Stimulated activated CD4-positive, alpha-beta T cell treated with anti-CD3 and anti-CD28 coated beads, TNF-alpha, amount 100 ng/mL, for 1 hour (primary cell): ENCODE data around the gene ZDHHC22.

Experiments
- DNase-seq, 3 donors: peaks; one replicate each; pipeline ENCODE4 v3.0.0-alpha.2; 2020; ENCODE audit warnings: low read depth in 3 of 3, low spot score in 1 of 3

The ZDHHC22 gene

GRCh38 chr14:77131206-77131605 lies 10.4 kb downstream of the ZDHHC22 start:
- DNase-seq: no peak

- no peak for DNase-seq
These were observed 11.2 kb downstream of the ZDHHC22 start for GRCh38 chr14:77130386-77130785.

- no peak for DNase-seq
These were observed 13.1 kb downstream of the ZDHHC22 start for GRCh38 chr14:77128414-77128891.

- no peak for DNase-seq
These were observed 15.1 kb downstream of the ZDHHC22 start for GRCh38 chr14:77126461-77126990.

GRCh38 chr14:77125823-77126325 lies 15.7 kb downstream of the ZDHHC22 start:
- DNase-seq: no peak

GRCh38 chr14:77125281-77125801 lies 16.2 kb downstream of the ZDHHC22 start:
- no peak for DNase-seq

- peak in 2 of 3 donors; percentile 39 to 54 for DNase-seq
These were observed 17.0 kb downstream of the ZDHHC22 start for GRCh38 chr14:77124345-77125280.

GRCh38 chr14:77123381-77124325 lies 17.9 kb downstream of the ZDHHC22 start:
- no peak for DNase-seq

GRCh38 chr14:77122526-77123125 lies 19.0 kb downstream of the ZDHHC22 start:
- no peak for DNase-seq

- DNase-seq: peak in 1 of 3 donors; percentile 24
These were observed 20.5 kb downstream of the ZDHHC22 start for GRCh38 chr14:77120771-77121743.

- DNase-seq: no peak
These were observed 21.7 kb downstream of the ZDHHC22 start for GRCh38 chr14:77119851-77120250.

- DNase-seq: no peak
These were observed 25.3 kb downstream of the ZDHHC22 start for GRCh38 chr14:77116172-77116817.

GRCh38 chr14:77114609-77115008 lies 27.0 kb downstream of the ZDHHC22 start:
- DNase-seq: no peak

GRCh38 chr14:77113644-77114043 lies 27.9 kb downstream of the ZDHHC22 start:
- DNase-seq: no peak

GRCh38 chr14:77111021-77111420 lies 30.6 kb downstream of the ZDHHC22 start:
- no peak for DNase-seq

- no peak for DNase-seq
These were observed 31.3 kb downstream of the ZDHHC22 start for GRCh38 chr14:77110286-77110685.

- DNase-seq: no peak
These were observed 31.9 kb downstream of the ZDHHC22 start for GRCh38 chr14:77109656-77110055.

GRCh38 chr14:77108753-77109152 lies 32.8 kb downstream of the ZDHHC22 start:
- DNase-seq: no peak

GRCh38 chr14:77107228-77107627 lies 34.4 kb downstream of the ZDHHC22 start:
- DNase-seq: no peak
